HepG2 (cell line): ENCODE results near the gene SLC29A2. TPM values are rescaled to one million over a fixed set of nuclear protein-coding genes. Genes with fewer than 3 reads are reported as not detected.

Source experiments
- ARNT ChIP-seq: fragments of 450-650 bp; IDR thresholded peaks from 2 replicates; pipeline ENCODE4 v1.6.1; 2017
- NCOA1 ChIP-seq: sonication (generic); formaldehyde crosslinking; IDR thresholded peaks from 2 replicates; pipeline ENCODE4 v1.9.0; 2021; ENCODE audit warnings: missing genetic modification reagents
- ZNF101 ChIP-seq: sonication (generic); formaldehyde crosslinking; IDR thresholded peaks from 2 replicates; pipeline ENCODE4 v1.4.0; 2020; ENCODE audit warnings: mild to moderate bottlenecking, low read depth, missing genetic modification reagents, borderline replicate concordance
- ZNF563 ChIP-seq: sonication (generic); formaldehyde crosslinking; IDR thresholded peaks from 2 replicates; pipeline ENCODE4 v1.8.0; 2022; ENCODE audit warnings: mild to moderate bottlenecking, moderate library complexity, missing genetic modification reagents
- ZNF878 ChIP-seq: sonication (generic); formaldehyde crosslinking; IDR thresholded peaks from 2 replicates; pipeline ENCODE4 v1.8.1; 2023; ENCODE audit warnings: mild to moderate bottlenecking, missing genetic modification reagents, moderate library complexity
- ZSCAN9 ChIP-seq: IDR thresholded peaks from 2 replicates; pipeline ENCODE4 v1.6.1; 2016; ENCODE audit warnings: borderline replicate concordance
- polyA plus RNA-seq, 8 experiments: library from polyadenylated mRNA; depleted of rRNA in 3 of 8; stranded (reverse) in 7 of 8; unstranded in 1 of 8; fragments of >200 nt; fragmentation: Illumina TruSeq in 4 of 8; extraction: Trizol in 4 of 8; gene quantifications; 2 replicates each; pipeline versions ENCODE4 v1.2.1 to v1.2.3, GENCODE V29; 2011 to 2016; ENCODE audit warnings: low read depth in 4 of 8, missing spikeins in 1 of 8, mixed read lengths in 1 of 8; ENCODE audit not compliant: insufficient read depth in 1 of 8
- total RNA-seq, 5 experiments: library from RNA; depleted of rRNA; stranded (reverse); fragments of >200 nt; fragmentation: Illumina TruSeq; extraction: Trizol; gene quantifications; 2 replicates each; pipeline ENCODE4 v1.2.3, GENCODE V29; 2016; ENCODE audit warnings: low read depth in 1 of 5
- TF ChIP-seq, protein P1 (sequence below): sonication (generic); formaldehyde crosslinking; IDR thresholded peaks from 2 replicates; pipeline ENCODE4 v1.5.1; 2020; ENCODE audit warnings: missing genetic modification reagents, mild to moderate bottlenecking, borderline replicate concordance
- TF ChIP-seq, protein P2 (sequence below): sonication (generic); formaldehyde crosslinking; IDR thresholded peaks from 2 replicates; pipeline ENCODE4 v1.9.0; 2021; ENCODE audit warnings: missing genetic modification reagents, mild to moderate bottlenecking, borderline replicate concordance
- TF ChIP-seq, protein P3 (sequence below): sonication (generic); formaldehyde crosslinking; IDR thresholded peaks from 2 replicates; pipeline ENCODE4 v1.5.0; 2020; ENCODE audit warnings: missing genetic modification reagents
- TF ChIP-seq, protein P4 (sequence below): sonication (generic); formaldehyde crosslinking; IDR thresholded peaks from 2 replicates; pipeline ENCODE4 v1.5.0; 2020; ENCODE audit warnings: mild to moderate bottlenecking, missing genetic modification reagents, borderline replicate concordance
- TF ChIP-seq, protein P5 (sequence below), 2 experiments: IDR thresholded peaks; 2 replicates each; pipeline ENCODE4 v1.6.1; 2011 to 2012; ENCODE audit warnings: low read length in 2 of 2, borderline replicate concordance in 1 of 2, low read depth in 1 of 2, mild to moderate bottlenecking in 1 of 2, moderate library complexity in 1 of 2

SLC29A2 gene
- total and polyA plus RNA-seq, 2 of the 13 experiments (the other 11 are each of a cell fraction or from before 2014, with no cell fraction given), result 0.63 to 0.66 TPM

DNA sequence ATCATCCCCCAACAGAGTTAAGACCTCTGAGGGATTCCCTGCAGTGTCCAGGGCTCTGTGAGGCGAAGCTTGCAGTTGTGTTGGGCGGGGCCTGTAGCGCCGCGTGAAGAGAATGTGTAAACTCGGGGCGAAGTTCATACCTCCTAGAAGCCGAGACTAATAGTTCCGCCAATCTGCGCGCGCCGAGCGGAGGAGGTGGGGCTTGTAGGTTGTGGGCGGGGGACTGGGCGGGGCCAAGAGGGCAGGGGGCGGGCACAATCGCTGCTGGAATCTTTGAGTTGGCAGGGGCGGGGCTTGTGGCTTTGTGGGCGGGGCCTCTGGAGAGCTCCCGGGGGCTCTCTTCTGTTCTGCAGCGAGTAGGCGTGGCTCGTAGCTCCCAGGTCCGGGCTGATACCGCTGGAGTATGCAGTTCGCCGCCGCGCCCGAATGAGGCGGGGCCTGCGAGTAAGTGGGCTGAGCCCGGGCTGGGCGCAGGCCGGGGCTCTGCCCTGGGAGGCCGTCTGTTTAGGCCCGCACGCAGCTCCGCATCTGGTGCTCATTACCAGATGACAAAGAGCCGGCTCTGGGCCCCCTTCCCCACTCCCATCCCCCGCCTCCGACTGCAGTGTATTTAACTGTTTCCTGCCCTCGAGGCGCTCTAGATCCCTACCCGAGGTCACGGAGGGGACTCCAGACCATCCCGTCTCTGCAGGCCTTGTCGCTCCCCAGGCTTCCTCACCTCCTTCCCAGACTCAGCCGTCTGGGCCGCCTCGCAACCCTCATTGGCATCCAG is 58.8 kb downstream of the SLC29A2 start (continued):
- TF ChIP-seq, protein P1, sequence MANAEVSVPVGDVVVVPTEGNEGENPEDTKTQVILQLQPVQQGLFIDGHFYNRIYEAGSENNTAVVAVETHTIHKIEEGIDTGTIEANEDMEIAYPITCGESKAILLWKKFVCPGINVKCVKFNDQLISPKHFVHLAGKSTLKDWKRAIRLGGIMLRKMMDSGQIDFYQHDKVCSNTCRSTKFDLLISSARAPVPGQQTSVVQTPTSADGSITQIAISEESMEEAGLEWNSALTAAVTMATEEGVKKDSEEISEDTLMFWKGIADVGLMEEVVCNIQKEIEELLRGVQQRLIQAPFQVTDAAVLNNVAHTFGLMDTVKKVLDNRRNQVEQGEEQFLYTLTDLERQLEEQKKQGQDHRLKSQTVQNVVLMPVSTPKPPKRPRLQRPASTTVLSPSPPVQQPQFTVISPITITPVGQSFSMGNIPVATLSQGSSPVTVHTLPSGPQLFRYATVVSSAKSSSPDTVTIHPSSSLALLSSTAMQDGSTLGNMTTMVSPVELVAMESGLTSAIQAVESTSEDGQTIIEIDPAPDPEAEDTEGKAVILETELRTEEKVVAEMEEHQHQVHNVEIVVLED, result no peak
- TF ChIP-seq ZNF878 (CRISPR knock-in tag) (0 out of 2 replicates have a peak, but pooled peaks have one; percentile 14), ZNF101 (CRISPR knock-in tag) (no peak), ARNT (no peak), NCOA1 (CRISPR knock-in tag) (no peak), ZNF563 (CRISPR knock-in tag) (no peak), ZSCAN9 (no peak)
- TF ChIP-seq, protein P2, sequence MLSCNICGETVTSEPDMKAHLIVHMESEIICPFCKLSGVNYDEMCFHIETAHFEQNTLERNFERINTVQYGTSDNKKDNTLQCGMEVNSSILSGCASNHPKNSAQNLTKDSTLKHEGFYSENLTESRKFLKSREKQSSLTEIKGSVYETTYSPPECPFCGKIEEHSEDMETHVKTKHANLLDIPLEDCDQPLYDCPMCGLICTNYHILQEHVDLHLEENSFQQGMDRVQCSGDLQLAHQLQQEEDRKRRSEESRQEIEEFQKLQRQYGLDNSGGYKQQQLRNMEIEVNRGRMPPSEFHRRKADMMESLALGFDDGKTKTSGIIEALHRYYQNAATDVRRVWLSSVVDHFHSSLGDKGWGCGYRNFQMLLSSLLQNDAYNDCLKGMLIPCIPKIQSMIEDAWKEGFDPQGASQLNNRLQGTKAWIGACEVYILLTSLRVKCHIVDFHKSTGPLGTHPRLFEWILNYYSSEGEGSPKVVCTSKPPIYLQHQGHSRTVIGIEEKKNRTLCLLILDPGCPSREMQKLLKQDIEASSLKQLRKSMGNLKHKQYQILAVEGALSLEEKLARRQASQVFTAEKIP (CRISPR knock-in tag), result no peak
- TF ChIP-seq, protein P3, sequence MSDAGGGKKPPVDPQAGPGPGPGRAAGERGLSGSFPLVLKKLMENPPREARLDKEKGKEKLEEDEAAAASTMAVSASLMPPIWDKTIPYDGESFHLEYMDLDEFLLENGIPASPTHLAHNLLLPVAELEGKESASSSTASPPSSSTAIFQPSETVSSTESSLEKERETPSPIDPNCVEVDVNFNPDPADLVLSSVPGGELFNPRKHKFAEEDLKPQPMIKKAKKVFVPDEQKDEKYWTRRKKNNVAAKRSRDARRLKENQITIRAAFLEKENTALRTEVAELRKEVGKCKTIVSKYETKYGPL (CRISPR knock-in tag), result no peak
- TF ChIP-seq, protein P4, sequence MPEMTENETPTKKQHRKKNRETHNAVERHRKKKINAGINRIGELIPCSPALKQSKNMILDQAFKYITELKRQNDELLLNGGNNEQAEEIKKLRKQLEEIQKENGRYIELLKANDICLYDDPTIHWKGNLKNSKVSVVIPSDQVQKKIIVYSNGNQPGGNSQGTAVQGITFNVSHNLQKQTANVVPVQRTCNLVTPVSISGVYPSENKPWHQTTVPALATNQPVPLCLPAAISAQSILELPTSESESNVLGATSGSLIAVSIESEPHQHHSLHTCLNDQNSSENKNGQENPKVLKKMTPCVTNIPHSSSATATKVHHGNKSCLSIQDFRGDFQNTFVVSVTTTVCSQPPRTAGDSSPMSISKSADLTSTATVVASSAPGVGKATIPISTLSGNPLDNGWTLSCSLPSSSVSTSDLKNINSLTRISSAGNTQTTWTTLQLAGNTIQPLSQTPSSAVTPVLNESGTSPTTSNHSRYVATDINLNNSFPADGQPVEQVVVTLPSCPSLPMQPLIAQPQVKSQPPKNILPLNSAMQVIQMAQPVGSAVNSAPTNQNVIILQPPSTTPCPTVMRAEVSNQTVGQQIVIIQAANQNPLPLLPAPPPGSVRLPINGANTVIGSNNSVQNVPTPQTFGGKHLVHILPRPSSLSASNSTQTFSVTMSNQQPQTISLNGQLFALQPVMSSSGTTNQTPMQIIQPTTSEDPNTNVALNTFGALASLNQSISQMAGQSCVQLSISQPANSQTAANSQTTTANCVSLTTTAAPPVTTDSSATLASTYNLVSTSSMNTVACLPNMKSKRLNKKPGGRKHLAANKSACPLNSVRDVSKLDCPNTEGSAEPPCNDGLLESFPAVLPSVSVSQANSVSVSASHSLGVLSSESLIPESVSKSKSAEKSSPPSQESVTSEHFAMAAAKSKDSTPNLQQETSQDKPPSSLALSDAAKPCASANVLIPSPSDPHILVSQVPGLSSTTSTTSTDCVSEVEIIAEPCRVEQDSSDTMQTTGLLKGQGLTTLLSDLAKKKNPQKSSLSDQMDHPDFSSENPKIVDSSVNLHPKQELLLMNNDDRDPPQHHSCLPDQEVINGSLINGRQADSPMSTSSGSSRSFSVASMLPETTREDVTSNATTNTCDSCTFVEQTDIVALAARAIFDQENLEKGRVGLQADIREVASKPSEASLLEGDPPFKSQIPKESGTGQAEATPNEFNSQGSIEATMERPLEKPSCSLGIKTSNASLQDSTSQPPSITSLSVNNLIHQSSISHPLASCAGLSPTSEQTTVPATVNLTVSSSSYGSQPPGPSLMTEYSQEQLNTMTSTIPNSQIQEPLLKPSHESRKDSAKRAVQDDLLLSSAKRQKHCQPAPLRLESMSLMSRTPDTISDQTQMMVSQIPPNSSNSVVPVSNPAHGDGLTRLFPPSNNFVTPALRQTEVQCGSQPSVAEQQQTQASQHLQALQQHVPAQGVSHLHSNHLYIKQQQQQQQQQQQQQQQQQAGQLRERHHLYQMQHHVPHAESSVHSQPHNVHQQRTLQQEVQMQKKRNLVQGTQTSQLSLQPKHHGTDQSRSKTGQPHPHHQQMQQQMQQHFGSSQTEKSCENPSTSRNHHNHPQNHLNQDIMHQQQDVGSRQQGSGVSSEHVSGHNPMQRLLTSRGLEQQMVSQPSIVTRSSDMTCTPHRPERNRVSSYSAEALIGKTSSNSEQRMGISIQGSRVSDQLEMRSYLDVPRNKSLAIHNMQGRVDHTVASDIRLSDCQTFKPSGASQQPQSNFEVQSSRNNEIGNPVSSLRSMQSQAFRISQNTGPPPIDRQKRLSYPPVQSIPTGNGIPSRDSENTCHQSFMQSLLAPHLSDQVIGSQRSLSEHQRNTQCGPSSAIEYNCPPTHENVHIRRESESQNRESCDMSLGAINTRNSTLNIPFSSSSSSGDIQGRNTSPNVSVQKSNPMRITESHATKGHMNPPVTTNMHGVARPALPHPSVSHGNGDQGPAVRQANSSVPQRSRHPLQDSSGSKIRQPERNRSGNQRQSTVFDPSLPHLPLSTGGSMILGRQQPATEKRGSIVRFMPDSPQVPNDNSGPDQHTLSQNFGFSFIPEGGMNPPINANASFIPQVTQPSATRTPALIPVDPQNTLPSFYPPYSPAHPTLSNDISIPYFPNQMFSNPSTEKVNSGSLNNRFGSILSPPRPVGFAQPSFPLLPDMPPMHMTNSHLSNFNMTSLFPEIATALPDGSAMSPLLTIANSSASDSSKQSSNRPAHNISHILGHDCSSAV (CRISPR knock-in tag), result no peak
- TF ChIP-seq, protein P5, sequence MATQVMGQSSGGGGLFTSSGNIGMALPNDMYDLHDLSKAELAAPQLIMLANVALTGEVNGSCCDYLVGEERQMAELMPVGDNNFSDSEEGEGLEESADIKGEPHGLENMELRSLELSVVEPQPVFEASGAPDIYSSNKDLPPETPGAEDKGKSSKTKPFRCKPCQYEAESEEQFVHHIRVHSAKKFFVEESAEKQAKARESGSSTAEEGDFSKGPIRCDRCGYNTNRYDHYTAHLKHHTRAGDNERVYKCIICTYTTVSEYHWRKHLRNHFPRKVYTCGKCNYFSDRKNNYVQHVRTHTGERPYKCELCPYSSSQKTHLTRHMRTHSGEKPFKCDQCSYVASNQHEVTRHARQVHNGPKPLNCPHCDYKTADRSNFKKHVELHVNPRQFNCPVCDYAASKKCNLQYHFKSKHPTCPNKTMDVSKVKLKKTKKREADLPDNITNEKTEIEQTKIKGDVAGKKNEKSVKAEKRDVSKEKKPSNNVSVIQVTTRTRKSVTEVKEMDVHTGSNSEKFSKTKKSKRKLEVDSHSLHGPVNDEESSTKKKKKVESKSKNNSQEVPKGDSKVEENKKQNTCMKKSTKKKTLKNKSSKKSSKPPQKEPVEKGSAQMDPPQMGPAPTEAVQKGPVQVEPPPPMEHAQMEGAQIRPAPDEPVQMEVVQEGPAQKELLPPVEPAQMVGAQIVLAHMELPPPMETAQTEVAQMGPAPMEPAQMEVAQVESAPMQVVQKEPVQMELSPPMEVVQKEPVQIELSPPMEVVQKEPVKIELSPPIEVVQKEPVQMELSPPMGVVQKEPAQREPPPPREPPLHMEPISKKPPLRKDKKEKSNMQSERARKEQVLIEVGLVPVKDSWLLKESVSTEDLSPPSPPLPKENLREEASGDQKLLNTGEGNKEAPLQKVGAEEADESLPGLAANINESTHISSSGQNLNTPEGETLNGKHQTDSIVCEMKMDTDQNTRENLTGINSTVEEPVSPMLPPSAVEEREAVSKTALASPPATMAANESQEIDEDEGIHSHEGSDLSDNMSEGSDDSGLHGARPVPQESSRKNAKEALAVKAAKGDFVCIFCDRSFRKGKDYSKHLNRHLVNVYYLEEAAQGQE (IDR thresholded peaks at IDR 0.05; ENCODE audit: borderline replicate concordance in 1 of 2, low read depth in 1 of 2, low read length in 2 of 2), result peak in 1 of 2 experiments; percentile 22; a peak in 1 of 4 replicates
